ENCODE data around the gene PAGE3.

Gene PAGE3

GRCh38 chrX:55264816-55265215 is at the start of gene PAGE3:
Gene PAGE3, minus strand, starts transcription at chrX:55264916. Its CDS starts 1,013 bp downstream, at chrX:55263903.
- no peak for DNase-seq (ENCODE audit: low spot score)

GRCh38 chrX:55312655-55313054 is 47.9 kb upstream of the PAGE3 start:
- no peak for DNase-seq (ENCODE audit: low spot score)

GRCh38 chrX:55290963-55291362 is 26.2 kb upstream of the PAGE3 start:
- no peak for DNase-seq (ENCODE audit: low spot score)

DNA sequence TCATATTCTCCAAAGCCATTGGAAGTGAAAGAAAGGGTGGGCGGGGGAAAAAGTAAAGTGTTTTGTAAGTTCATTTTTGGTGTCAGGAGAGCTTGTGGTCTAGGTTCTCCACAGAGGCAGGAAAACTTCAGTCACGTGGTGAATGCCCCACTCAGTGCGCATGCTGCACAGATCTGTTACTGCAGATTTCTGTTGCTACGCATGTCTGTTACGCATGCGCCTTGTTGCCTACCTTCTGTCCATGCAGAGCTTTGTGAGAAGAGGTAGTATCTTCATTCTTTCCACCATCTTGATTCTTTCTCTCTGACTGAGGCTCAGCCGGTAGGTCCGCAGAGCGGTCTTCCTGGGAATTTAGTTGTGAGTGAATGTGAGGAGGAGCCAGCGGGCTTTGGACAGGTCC is 15.1 kb upstream of the PAGE3 start:
- DNase-seq (ENCODE audit: low spot score), result no peak

DNA sequence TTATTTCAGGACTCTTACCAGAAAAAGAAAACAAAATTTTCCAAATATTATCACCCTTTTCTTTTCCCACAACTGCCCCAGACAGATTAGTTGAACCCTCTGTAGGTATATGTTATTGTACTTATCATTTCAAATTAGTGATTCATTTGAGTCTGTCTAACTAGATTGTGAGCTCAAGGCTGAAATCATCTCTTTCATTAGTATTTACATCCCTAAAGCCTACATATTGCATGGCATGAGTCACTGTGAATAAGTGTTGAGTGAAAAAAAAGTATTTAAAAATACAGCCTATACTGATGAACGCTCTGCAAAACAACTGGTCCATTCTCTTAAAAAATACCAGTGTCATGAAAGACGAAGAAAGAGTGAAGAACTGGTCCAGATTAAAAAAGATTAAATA is 3.9 kb downstream of the PAGE3 start:
- no peak for DNase-seq (ENCODE audit: low spot score)

DNA sequence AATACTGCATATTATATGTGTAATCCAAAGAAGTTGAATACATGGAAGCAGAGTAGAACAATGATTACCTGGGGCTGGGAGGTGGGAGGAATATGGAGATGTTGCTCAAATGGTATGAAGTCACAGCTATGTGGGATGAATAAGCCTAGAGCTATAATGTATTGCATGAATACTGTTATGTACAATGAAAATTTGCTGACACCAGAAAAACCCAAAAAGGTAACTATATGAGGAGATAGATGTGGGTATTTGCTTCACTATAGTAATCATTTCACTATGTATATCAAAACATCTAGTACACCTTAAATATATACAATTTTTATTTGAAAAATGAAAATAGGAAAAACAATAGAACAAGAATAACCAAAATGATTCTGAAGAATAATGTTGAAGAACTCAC is 11.2 kb downstream of the PAGE3 start:
- DNase-seq (ENCODE audit: low spot score), result no peak

DNA sequence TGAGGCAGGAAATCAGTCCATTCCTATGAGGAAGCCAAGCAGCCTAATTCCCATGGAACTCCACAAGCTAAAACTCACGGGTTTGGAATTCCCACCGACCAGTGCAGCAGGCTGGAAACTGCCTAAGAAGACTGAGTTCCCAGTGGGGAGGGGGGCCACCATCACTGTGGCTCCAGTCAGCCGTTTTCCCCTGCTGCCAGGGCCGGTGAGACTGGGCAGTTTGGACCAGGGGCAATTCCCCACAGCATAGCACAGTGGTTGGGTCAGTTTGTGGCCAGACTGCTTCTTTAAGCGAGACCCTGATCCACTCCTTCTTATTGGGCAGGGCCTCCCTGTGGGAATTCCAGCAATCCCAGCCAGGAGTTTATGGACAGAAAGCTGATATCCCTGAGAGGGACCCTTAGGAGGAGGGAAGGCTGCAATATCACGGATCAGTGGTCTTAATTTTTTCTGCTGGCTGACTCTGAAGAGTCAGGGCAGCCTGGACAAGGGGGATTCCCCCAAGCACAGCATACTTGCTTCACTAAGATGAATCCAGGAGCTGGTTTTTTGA is 23.9 kb downstream of the PAGE3 start:
- DNase-seq (ENCODE audit: low spot score), result no peak

GRCh38 chrX:55220119-55220794 is 44.5 kb downstream of the PAGE3 start, which contains the start of gene PAGE5:
Gene PAGE5, plus strand, starts transcription at chrX:55220346. Its CDS starts 1,037 bp downstream, at chrX:55221383.
- DNase-seq (ENCODE audit: low spot score), result no peak

DNA sequence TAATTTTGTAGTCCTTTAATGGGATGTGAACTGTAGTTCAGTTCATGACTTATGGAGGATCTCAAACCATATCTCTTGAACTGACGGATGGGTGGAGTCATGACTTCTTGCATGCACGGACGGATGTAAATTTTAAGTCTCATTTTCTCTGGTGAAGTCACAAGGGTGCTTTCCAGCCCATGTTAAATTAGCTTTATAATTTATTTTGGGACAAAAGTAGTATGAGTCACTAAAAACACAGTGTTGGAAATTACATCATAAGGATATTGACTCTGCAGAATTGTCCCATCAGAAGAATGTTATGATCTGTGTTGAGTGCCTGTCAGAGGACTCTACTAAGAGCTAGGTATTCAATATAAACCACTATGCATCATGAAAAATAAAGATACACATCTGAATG is 51.3 kb downstream of the PAGE3 start:
- DNase-seq (ENCODE audit: low spot score), result no peak

DNA sequence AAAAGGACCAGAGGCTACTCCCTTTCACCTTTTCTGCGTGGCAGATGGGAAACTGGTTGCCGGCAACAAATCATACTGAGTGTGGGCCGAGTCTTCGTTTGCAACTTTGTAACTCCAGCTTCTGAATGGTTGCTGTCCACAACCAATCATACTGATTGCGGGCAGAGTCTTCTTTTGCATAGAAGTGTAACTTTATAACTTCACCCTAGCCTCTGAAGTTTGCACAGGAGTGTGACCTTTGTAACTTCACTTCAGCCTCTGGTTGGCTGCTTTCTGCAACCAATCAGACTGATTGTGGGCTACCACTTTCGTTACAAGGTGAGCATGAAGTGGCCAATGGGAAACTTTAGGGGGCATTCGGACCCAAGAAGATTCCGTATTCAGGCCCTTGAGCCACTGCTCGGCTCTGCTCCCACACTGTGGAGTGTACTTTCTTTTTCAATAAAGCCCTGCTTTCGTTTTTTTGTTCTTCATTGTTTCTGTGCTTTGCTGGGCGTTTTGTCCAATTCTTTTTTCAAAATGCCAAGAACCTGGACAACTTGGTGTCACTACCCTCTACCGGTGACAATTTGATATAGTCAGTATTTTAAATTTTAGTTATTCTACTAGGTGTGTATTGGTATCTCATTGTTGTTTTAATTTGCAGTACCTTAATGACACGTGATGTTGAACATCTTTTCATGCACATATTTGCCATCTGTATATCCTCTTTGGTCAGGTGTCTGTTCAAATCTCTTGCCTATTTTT is 53.6 kb downstream of the PAGE3 start:
- no peak for DNase-seq (ENCODE audit: low spot score)
